Right ventricle myocardium superior (tissue), 1 donor: Measurements from ENCODE around the gene ZC3H12C. TPM values are rescaled to one million over a fixed set of nuclear protein-coding genes. Genes with fewer than 3 reads are reported as not detected.
"Not testable (repeated sequence)": the region's sequence is repeated elsewhere in the genome, so short reads cannot be mapped to it uniquely, and the experiment has no call there.

ENCODE experiments used
- ATAC-seq: fragments of 200-7000 bp; cut with Tn5 transposase; one replicate; pipeline ENCODE4 v1.9.1; 2020; ENCODE audit warnings: mild to moderate bottlenecking; ENCODE audit not compliant: poor library complexity
- DNase-seq: peaks from one replicate; pipeline ENCODE4 v3.0.0-alpha.2; 2020
- intact Hi-C: fragments of 100-400 bp; cut with DNase I; formaldehyde crosslinking; loops from one replicate; pipeline ENCODE4 v1.11.2; 2022
- total RNA-seq: library from RNA; stranded (reverse); fragmentation: NEBNext Ultra II Directional; extraction: Animal tissue kit (Norgen Biotek cat#: 25700); gene quantifications from one replicate; pipeline ENCODE4 v1.2.1, GENCODE V29; 2021
- donor health status: DM: no; HTN: yes; CAD: no; lungs with severe emphysema.

The ZC3H12C gene
- total RNA-seq, 1 donor from 2014 or later = 16.1 TPM

DNA sequence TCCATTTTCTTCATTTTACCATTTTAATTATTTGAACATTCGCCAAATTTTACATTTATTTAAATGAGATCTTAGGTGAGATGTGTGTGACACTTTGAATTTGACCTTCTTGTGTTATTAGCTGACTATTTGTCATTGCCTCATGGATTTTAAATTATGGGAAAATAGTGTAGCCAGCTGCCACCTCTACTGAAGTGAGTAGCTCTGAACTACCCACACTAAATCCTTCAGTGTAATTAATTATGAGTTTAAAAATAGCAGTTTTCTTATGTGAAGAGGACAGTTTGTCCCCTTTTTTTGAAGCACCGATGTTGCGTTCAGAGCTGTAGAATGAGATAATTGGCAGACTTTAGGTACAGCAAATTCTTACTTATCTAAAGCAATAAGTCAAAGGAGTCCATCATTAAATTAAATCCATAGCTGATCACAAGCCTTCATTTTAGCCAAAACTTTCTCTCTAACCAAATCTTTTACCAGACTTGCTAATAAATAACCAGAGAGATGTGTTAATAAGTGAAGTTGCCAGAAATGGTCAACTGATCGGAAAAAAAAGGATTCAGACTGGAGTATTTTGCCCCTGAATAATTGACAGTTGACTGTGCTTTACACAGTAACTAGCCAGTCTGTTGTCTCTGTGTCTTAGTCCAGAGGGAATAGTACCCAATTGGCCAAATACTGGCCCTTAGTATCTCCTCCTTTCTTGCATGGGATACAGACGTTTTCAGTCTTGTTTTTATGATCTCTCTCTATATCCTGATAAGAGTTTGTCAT, 75.0 kb downstream of the ZC3H12C start:
- intact Hi-C loops = no loop called here
- no peak for ATAC-seq
- no peak for DNase-seq

DNA sequence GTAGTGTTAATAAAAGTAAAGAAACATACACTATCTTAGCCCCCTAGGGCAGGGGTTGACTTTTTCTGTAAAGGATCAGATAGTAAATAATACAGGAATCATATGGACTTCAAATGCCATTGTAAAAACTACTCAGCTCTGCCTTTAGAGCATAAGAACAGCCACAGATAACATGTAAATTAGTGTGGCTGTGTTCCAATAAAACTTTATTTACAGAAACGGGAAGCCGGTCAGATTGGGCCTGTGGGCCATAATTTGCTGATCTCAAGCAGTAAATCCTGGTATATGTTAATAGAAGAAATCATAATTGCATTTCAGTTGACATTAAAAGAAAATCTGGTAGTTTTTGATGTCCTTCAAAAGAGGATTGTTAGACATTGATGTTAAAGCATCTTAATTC, 76.5 kb downstream of the ZC3H12C start:
- ATAC-seq (no peak), DNase-seq (no peak)
- intact Hi-C loops = loop anchor here (10.0 kb wide), 1 partner anchor 225 kb away; no protein-coding TSS in a partner anchor

DNA sequence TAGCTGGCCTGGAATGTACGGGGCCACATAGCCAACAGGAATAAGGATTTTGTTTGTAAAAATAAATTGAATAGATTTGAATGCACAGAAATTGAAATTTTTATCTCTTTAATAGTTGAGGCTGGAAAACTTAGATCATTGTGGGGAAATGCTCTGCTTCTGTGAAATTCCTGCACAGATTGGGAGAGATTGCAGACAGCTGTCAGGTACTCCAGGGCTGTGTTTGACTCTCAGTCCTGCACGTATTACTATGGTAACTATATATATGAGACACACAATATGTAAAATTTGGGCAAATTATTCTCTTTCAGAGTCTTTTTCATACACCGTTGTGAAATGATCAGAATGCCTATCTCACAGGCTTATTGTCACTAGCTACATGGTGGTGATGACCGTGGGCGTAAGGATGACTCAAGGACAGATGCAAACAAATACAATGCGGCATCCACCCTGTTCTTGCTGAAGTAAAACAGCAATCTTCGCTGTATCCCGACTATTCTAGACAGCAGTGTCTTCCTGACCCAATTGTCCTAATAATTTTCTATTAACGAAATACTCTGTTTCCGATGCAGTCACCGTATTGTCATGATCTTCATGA, 79.4 kb downstream of the ZC3H12C start:
- no peak for DNase-seq
- no peak for ATAC-seq
- intact Hi-C loops = loop anchor here (10.0 kb wide), 1 partner anchor 228 kb away; no protein-coding TSS in a partner anchor

DNA sequence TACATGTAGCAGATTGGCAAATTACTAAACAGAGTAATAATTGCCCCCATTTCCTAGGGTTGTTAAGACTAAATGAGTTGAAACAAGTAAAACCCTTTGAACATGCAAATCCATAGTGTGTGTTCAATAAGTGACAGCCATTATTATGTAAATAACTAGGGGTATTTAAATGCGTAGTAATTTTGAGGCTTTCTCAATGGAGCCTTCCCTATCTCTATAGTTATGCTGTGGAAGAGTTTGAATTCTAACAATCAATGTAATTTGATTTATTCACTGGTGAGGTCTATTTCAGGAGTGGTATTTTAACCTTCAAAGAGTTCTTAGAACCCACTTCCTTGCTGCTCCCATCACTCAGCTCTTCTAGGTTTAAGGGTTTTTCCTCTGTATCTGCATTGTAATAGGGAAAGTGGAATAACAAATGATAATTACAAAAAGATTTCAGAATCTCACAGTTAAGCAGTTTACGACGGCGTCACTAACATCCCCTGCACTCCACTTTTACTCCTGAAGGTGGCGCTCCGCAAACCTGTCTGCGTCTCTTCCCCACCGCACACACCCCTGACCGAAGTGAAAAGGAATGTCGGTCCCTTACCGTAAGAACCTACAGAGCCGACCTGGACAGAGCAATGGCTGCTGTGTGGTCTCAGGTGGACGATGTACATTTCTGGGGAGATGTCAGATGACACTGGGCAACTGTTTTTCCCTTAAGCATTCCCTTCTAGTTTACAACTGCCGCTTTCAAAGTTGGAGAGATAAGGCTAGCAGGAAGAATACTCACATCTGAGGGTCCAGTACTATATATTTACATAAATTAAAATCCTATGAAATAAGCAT, 80.8 kb downstream of the ZC3H12C start:
- intact Hi-C loops = loop anchor here (10.0 kb wide), 1 partner anchor 229 kb away; no protein-coding TSS in a partner anchor
- ATAC-seq = peak; percentile 89
- DNase-seq = peak; percentile 72

DNA sequence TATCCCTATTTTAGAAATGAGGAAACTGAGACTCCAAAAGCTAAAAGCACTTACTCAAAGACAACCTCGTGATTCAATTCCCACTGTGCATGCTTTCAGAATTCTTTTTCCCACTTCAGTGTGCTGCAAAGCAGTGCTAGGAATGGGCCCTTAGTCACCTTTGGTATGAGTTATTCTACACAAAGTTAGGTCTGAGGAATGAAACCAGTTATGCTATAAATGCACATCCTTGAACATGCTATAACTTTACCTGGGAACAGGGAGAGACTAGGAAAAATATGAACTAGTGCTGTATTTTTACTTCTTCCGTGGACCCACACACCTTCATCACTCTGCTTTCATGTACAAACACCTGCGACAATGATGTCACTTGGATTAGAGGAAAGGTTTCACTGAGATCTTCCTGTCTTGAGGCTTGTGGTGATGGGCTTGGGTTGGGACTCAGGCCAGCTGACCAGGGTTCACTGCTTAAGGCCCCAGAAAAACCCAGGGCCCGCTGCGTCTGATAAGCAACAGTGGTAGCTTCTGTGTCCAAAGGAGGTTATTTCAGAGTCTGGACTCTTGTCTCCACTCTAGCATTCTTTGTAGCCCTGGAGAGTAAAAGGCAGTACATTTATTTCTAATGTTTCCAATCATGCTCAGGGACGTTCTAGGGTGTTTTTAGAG, 81.6 kb downstream of the ZC3H12C start:
- peak; percentile 42 for ATAC-seq
- intact Hi-C loops = loop anchor here (10.0 kb wide), 1 partner anchor 230 kb away; no protein-coding TSS in a partner anchor
- no peak for DNase-seq

DNA sequence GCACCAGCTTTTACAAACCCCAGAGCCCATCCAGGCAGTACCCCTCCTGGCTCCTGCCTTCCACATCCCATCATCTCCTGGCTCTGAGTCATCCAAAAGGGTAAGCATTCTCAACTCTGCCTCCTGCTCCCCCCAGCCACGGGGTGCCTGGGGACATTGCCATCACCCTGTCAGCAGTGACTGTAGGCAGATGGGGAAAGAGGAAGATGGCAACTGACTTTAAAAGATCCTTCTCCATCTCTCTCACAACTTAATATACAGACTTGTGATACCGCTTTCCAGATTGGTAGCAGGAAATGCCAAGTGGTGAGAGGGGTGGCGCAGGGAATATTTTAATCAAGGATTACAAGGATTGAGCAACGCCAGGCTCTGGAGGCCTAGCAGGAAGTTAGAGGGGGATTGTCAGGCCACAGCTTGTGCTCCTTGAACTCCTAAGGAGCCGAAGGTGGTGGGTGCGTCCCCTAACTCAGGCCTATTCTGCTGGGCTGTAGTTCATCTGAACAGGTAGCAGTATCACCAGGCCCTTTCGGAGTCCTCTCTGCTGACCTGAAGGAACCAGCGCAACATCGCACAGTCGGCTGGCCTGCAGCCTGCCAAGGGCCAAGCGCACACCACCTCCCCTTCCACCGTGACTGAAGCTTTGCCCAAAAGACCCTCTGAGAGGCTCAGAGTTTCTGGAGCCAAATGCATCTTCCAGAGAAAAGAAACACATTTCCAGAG, 83.3 kb downstream of the ZC3H12C start:
- DNase-seq (no peak), ATAC-seq (no peak)
- intact Hi-C loops = loop anchor here (10.0 kb wide), 1 partner anchor 232 kb away; no protein-coding TSS in a partner anchor

DNA sequence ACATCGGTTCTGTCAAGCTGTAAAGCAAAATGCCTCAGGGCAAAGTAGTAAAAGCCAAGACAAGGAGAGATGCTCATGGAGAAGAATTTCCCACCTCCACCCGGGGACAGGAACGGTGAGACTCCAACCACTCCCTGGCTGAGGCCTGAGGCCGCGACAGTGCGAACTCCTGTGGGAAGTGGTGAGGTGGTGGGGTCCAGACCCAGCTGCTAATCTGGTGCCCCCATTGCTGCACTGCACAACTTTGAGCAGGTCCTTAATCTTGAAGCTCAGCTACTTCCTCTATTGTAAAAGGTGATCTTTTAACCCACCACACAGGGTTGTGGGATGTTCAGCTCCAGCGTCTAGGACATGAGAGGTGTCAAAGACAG, 83.9 kb downstream of the ZC3H12C start:
- intact Hi-C loops = loop anchor here (10.0 kb wide), 1 partner anchor 232 kb away; no protein-coding TSS in a partner anchor
- no peak for DNase-seq
- no peak for ATAC-seq

DNA sequence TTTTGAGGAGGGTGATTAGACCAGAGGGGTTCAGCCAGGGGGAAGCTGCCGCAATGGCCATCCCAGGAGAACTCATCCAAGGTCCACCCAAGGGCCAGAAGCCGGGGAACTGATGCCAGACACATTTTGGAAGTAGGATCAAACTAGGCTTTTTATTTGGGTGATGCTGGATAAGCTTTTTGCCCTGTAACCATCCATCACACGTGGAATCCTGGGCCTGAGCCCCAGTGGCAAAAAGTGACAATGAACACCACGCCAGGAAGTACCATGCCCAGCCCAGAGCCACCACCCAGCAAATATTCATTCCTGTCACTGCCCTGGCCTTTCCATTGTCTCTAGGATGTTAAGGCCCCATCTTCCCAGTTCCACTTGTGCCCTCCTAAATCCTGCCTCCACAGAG, 85.9 kb downstream of the ZC3H12C start:
- intact Hi-C loops = loop anchor here (10.0 kb wide), 1 partner anchor 234 kb away; no protein-coding TSS in a partner anchor
- DNase-seq (no peak), ATAC-seq (no peak)

DNA sequence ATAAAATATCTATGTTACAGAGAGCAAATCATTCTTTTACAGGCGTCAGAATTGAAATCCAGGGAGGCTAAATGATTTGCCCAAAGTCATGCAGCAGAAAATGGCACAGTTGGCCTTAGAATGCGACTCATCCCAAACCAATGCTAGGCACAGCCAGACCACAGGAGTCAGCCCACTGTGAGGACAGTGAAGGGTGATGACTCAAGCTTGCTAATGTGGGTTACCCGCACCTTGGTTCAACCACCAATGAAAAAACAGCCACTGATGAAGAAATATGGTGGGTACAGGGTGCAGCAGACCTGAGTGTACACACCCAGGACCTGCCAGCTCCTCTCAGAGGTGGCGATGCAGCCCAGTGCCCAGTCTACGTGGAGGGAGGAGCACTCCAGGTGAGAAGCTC, 89.7 kb downstream of the ZC3H12C start:
- intact Hi-C loops = no loop called here
- no peak for DNase-seq
- no peak for ATAC-seq

DNA sequence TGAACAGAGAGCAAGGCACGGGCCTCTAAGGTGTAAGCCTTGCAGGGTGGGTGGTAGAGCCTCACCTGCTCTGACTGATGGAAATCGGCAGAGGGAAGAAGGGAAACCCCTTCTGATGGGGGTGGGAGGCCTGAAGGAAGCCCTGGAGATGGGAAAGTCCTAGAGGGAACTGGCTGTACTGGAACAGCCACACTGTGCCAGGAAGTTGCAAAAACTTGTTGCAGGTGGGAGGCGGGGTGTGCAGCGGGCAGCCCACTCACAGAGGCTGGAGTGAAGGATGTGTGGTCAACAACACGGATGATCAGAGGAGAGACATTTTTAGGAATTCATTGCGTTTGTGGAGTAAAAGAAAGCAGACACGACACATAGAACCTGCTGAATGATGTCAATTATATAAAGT, 91.3 kb downstream of the ZC3H12C start:
- DNase-seq (no peak), ATAC-seq (no peak)
- intact Hi-C loops = no loop called here

DNA sequence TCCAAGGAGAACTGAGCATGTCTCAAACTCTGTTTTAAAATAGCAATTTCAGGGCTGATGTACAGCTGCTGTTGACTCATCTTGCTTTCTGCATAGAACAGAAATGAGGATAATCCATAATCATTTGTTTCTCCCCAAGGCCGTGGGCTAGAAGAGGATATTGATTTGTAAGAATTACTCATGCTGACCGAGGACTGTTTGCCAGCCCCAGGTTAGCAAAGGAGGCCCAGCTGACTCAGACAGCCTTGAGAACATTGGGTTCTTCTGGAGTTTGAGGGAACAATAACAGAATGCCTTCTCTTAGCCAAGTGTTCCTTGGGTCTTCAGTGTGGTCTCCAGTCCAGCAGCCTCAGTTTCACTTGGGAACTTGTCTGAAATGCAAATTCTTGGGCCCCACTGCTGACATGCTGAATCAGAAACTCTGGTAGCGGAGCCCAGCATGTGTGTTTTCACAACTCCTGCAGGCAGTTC, 92.0 kb downstream of the ZC3H12C start:
- ATAC-seq (no peak), DNase-seq (no peak)
- intact Hi-C loops = no loop called here

DNA sequence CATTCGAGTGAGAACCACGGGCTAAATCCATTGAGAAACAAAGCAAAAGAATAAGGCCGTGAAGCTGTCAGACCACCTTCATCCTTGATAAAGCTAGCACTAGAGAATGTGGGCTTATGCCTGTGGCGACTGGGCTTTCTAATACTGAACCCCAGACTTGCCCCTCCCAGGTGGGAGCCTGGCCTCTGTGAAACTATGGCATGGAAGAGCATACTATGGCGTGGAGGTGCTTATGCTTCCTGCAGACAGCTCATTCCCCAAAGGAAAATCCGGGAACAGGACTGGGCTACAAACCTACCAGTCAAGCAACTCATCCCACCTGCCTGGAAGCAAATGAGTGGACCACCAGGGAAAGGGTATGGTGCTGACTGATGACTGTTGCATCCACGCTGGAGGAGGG, 92.4 kb downstream of the ZC3H12C start:
- intact Hi-C loops = no loop called here
- DNase-seq (no peak), ATAC-seq (no peak)

DNA sequence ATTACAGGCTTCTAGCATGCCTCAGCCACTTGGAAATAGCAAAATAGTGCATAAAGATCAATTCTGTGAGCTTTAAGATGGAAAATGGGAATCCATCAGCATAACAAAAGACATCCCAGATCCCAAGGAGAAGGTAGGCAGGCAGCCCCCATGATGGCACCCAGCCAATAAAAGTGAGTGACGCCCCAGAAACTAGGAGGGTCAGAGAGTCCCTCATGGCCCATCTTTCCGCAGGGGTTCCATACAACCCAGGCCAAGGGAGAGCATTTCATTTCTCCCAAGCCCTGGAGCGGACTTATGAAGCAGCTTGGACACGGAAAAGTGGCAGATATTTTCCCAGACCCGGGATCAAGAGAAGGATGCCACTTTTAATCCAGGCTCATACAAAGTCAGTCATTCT, 93.3 kb downstream of the ZC3H12C start:
- DNase-seq (no peak), ATAC-seq (no peak)
- intact Hi-C loops = no loop called here

DNA sequence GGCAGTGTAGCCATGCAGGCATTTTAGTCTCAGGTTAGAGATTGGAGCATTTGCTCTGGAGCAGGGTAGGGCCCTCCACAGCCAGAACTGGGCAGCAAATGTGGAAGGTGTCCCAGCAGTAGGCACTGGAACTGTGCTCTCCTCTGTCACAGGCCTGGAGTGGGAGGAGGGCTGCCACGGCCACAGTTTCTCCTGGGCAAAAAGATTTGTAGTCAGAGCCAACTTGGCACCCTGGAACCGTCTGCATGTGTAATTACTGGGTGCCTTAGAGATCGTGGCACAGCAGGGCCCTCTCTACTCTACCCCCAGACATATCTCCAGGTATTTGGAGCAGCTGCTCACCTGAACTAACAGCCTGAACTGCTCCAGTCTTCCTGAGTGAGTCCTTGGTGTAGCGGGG, 93.7 kb downstream of the ZC3H12C start:
- intact Hi-C loops = no loop called here
- no peak for DNase-seq
- no peak for ATAC-seq

DNA sequence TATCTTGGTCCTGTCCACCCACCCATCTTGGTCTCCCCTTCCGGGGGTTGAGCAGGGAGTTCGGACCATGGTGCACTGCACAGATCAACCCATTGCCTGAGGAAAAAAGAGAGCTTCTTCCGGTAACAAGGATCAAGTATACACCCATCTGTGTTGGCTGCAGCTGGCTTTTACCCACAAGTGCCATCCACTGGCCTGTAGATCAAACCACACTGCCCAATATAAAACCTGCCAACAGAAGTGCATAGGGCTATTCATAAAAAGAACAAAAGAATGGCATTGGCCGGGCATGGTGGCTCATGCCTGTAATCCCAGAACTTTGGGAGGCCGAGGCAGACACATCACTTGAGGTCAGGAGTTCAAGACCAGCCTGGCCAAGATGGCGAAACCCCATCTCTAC, 94.5 kb downstream of the ZC3H12C start:
- DNase-seq = no peak
- intact Hi-C loops = no loop called here
- no peak for ATAC-seq

DNA sequence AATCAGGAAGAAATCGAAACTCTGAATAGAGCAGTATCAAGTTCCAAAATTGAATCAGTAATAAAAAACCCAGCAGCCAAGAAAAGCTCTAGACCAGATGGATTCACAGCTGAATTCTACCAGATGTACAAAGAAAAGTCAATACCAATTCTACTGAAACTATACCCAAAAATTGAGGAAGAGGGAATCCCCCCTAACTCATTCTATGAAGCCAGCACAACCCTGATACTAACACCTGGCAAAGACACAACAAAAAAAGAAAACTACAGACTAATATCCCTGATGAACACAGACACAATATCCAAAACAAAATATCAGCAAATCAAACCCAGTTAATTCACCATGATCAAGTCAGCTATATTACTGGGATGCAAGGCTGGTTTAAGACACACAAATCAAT, 97.7 kb downstream of the ZC3H12C start:
- DNase-seq (no peak), ATAC-seq (no peak)
- intact Hi-C loops = no loop called here

DNA sequence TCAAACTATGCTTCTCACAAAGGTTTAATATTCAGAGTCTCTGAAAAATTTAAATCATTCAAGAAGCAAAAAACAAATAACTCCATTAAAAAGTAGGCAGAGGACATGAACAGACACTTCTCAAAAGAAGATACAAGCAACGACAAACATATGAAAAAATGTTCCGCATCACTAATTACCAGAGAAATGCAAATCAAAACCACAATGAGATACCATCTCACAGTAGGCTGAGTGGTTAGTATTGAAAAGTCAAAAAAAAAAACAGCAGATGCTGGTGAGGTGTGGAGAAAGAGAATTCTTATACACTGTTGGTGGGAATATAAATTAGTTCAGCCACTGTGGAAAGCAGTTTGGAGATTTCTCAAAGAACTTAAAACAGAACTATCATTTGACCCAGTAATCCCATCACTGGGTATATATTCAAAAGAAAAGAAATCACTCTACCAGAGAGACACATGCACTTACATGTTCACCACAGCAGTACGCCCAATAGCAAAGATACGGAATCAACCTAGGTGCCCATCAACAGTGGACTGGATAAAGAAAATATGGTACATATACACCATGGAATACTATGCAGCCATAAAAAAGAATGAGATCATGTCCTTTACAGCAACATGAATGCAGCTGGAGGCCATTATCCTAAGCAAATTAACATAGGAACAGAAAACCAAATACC, 99.6 kb downstream of the ZC3H12C start:
- intact Hi-C loops, ATAC-seq, DNase-seq: not testable (repeated sequence)
